ENCODE data around the gene KCNJ1. TPM values are rescaled to one million over a fixed set of nuclear protein-coding genes. Genes with fewer than 3 reads are reported as not detected.
A peak's percentile ranks its signal among the peaks of the same experiment; 100 is the strongest.

The KCNJ1 gene
- total RNA-seq, 1 donor from 2014 or later = not detected

- peaks cover 2 to 5% of the 10 kb centered on the region in 2 donors for H3K4me1 ChIP-seq
- no peaks in the 10 kb centered on the region for H3K27me3 ChIP-seq
- DNase-seq (ENCODE audit: low spot score in 2 of 2) = no peak
- no peaks in the 10 kb centered on the region for H3K36me3 ChIP-seq
- TF ChIP-seq CTCF (IDR thresholded peaks at IDR 0.05) = no peak
- no peak overlapping the region for H3K4me3 ChIP-seq
- intact Hi-C loops (cut with DNase I) = no loop called here
- H3K27ac ChIP-seq = no peak overlapping the region
- no peaks in the 10 kb centered on the region for H3K9me3 ChIP-seq
Measured at GRCh38 chr11:128886406-128887124, 19.5 kb upstream of the KCNJ1 start.

GRCh38 chr11:128884703-128885338 lies 17.7 kb upstream of the KCNJ1 start:
- intact Hi-C loops (cut with DNase I) = loop anchor here (1.0 kb wide), 1 partner anchor 71 kb away; no protein-coding TSS in a partner anchor

GRCh38 chr11:128884054-128884453 lies 17.0 kb upstream of the KCNJ1 start:
- no peak for TF ChIP-seq CTCF (IDR thresholded peaks at IDR 0.05)
- Histone ChIP-seq H3K27ac (no peak overlapping the region), H3K4me3 (no peak overlapping the region), H3K36me3 (no peaks in the 10 kb centered on the region), H3K4me1 (no peaks in the 10 kb centered on the region), H3K9me3 (no peaks in the 10 kb centered on the region), H3K27me3 (no peaks in the 10 kb centered on the region)
- intact Hi-C loops (cut with DNase I) = loop anchor here (1.0 kb wide), 1 partner anchor 72 kb away; no protein-coding TSS in a partner anchor
- DNase-seq (ENCODE audit: low spot score in 2 of 2) = no peak

More at GRCh38 chr11:128884703-128885338, 17.7 kb upstream of the KCNJ1 start:
- no peak overlapping the region for H3K27ac ChIP-seq
- DNase-seq (ENCODE audit: low spot score in 2 of 2) = no peak
- TF ChIP-seq CTCF (IDR thresholded peaks at IDR 0.05) = peak; percentile 84 to 89 (median 84)
- no peaks in the 10 kb centered on the region for H3K9me3 ChIP-seq
- no peak overlapping the region for H3K4me3 ChIP-seq
- H3K27me3 ChIP-seq = no peaks in the 10 kb centered on the region
- no peaks in the 10 kb centered on the region for H3K4me1 ChIP-seq
- H3K36me3 ChIP-seq = no peaks in the 10 kb centered on the region

- no peak for DNase-seq (ENCODE audit: low spot score in 2 of 2)
- H3K9me3 ChIP-seq = no peaks in the 10 kb centered on the region
- no peak overlapping the region for H3K27ac ChIP-seq
- H3K4me3 ChIP-seq = no peak overlapping the region
- intact Hi-C loops (cut with DNase I) = no loop called here
- no peaks in the 10 kb centered on the region for H3K4me1 ChIP-seq
- H3K36me3 ChIP-seq = no peaks in the 10 kb centered on the region
- TF ChIP-seq CTCF (IDR thresholded peaks at IDR 0.05) = no peak
- no peaks in the 10 kb centered on the region for H3K27me3 ChIP-seq
Measured at GRCh38 chr11:128882451-128882850, 15.4 kb upstream of the KCNJ1 start.

GRCh38 chr11:128881221-128881620 lies 14.1 kb upstream of the KCNJ1 start:
- no peak for DNase-seq (ENCODE audit: low spot score in 2 of 2)

More at GRCh38 chr11:128881221-128881620, 14.1 kb upstream of the KCNJ1 start:
- Histone ChIP-seq H3K4me1 (no peaks in the 10 kb centered on the region), H3K27ac (no peak overlapping the region), H3K36me3 (no peaks in the 10 kb centered on the region), H3K4me3 (no peak overlapping the region), H3K27me3 (no peaks in the 10 kb centered on the region), H3K9me3 (no peaks in the 10 kb centered on the region)
- no peak for TF ChIP-seq CTCF (IDR thresholded peaks at IDR 0.05)
- intact Hi-C loops (cut with DNase I) = no loop called here
